NCI-H2171 treated with DMSO at 0.1 percent for 48 hours (cell line): ENCODE measurements around the gene ATF1.
"Not testable (repeated sequence)": the region's sequence is repeated elsewhere in the genome, so short reads cannot be mapped to it uniquely, and the experiment has no call there.

Source experiments
- DNase-seq: peaks from one replicate; lab custom pipeline; 2025; lab: John Stamatoyannopoulos, UW

The ATF1 gene

GRCh38 chr12:50753232-50753769 is 10.6 kb upstream of the ATF1 start:
- DNase-seq, result no peak

GRCh38 chr12:50764286-50765094 is 589 bp downstream of the ATF1 start:
- DNase-seq, result peak; percentile 73

- peak; percentile 56 for DNase-seq
These were observed 1.4 kb downstream of the ATF1 start for GRCh38 chr12:50765095-50765911.

- no peak for DNase-seq
These were observed 4.5 kb downstream of the ATF1 start for GRCh38 chr12:50768391-50768790.

- not testable (repeated sequence) for DNase-seq
These were observed 4.9 kb downstream of the ATF1 start for GRCh38 chr12:50768813-50769212.

GRCh38 chr12:50771409-50771808 is 7.5 kb downstream of the ATF1 start:
- no peak for DNase-seq

GRCh38 chr12:50772470-50772869 is 8.6 kb downstream of the ATF1 start:
- DNase-seq, result no peak

- no peak for DNase-seq
These were observed 9.0 kb downstream of the ATF1 start for GRCh38 chr12:50772877-50773276.

GRCh38 chr12:50775251-50775650 is 11.3 kb downstream of the ATF1 start:
- no peak for DNase-seq

- DNase-seq, result no peak
These were observed 13.1 kb downstream of the ATF1 start for GRCh38 chr12:50776749-50777728.

- no peak for DNase-seq
These were observed 15.0 kb downstream of the ATF1 start for GRCh38 chr12:50778663-50779590.

GRCh38 chr12:50780013-50780412 is 16.1 kb downstream of the ATF1 start:
- DNase-seq, result no peak

GRCh38 chr12:50784501-50784900 is 20.6 kb downstream of the ATF1 start:
- DNase-seq, result no peak

GRCh38 chr12:50785406-50786001 is 21.6 kb downstream of the ATF1 start:
- DNase-seq, result no peak

- DNase-seq, result no peak
These were observed 22.8 kb downstream of the ATF1 start for GRCh38 chr12:50786498-50787231.

- no peak for DNase-seq
These were observed 23.7 kb downstream of the ATF1 start for GRCh38 chr12:50787618-50788017.

GRCh38 chr12:50788561-50788960 is 24.7 kb downstream of the ATF1 start:
- no peak for DNase-seq

GRCh38 chr12:50790081-50790480 is 26.2 kb downstream of the ATF1 start:
- no peak for DNase-seq

- DNase-seq, result no peak
These were observed 36.0 kb downstream of the ATF1 start for GRCh38 chr12:50799908-50800307.
